ENCODE measurements around the gene IL12B.
"Not testable (repeated sequence)": the region's sequence is repeated elsewhere in the genome, so short reads cannot be mapped to it uniquely, and the experiment has no call there.

The IL12B gene

DNA sequence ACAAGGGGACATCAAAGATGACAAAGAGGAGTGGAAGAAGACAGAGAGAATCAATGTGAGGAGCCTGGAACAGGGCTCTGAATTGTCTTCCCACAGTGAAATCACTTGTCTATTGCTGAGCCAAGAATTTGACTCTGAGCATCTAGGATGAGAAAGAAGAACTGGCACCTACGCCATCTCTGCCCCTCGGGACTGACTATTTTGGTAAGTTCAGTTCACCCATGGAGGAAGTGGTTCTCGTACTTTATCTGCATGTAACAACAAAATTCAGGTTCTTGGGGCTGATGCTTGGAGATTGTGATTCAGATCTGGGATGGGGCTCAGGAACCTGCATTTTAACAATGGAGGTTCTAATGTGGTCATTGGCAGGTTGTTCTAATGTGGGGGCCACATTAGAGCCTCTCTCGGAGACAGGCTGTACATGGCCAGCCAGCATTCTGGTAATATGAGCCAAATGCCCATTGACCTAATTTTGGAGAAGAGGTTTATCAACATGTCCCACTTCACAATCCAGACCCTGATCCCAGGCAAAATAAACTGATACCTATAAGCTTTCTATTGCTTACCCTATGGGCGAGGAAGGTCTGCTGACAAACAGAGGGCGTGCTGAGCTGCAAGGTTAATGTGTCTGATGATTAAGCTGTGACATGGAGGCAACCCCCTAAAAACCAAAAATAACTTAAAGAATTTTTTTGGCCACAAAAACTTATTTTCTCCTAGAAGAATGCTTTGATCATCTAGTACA, 2.7 kb upstream of the IL12B start:
- DNase-seq, result no peak

DNA sequence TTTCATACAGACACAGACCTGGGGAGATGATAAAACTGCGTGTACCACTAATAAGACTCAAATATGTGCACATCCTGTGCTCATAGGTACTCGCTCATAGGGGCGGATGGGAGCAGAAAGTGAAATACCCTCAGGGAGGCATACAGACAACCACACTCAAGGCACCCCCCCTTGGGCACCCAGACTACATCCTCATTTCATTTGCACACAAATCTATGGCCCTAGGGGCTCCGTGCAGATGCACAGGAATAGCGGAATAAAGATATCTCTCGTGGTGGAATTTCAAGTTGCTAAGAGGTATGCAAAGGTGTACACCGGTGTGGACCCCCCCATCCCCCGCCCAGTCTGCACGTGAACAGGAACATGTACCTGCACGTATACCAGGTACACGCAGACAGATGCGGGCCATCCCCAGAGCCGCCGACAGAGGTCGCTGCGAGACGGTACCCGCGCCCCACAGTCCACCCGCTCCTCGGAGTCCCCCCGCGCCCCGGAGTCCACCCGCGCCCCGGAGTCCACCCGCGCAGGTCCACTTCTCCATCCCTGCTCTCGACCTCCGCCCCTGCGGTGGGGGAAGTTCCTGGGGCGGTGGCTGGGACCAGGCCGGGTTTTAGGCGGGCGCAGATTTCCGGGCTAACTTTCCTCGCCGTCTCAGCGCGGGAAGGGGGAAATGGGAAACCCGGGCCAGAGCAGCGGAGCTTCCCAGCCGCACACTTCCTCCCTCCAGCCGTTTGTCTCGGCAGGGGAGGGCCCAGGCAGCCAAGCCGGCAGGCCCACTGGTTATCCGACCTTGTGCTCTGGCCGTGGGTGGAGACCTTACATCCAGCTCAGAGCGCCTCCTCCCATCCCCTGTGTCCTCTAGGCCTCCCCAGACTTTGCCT, 1.0 kb upstream of the IL12B start:
- DNase-seq, result peak; percentile 76

GRCh38 chr5:159324986-159325385, 5.3 kb downstream of the IL12B start:
- DNase-seq, result no peak

DNA sequence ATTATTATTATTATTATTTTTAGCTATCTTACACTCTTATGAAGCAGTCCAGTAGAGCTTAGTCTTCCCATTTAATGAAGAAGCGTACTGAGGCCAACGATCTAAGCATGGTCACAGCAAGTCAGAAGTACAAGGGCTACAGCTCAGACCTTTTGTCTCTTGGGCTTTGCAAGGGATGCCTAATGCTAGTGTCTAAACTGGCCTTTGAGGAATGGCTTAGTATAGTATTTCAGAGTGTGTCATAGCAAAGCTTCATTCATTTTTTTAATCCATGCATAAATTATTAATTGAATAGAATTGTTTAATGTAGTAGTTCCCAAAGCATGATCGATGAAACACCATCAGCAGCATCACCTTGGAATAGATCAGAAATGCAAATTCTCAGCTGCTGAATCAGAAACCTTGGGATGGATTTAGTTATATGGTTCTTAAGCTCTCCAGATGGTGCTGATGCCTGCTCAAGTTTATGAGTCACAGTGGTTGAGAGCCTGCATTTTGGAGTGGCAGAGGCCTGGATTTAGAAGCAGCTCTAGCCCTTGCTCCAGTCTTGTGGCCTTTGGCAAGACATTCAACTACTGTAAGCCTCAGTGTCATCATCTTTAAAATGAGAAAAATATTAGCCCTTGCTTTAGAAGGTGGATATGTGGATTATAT, 6.1 kb downstream of the IL12B start:
- no peak for DNase-seq

DNA sequence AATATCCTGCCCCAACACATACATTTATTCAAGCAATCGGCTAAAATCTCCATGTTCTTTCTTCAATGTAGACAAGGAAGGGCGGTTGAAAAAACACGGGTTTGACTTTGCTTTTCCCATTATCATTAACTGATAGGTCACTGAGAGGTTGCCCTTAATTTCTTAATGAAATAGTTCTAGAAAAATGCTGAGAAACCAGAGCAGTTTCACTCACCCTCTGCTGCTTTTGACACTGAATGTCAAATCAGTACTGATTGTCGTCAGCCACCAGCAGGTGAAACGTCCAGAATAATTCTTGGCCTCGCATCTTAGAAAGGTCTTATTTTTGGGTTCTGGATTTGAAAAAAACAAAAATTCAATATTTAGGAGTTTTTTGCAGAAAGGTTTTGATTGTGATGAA, 8.1 kb downstream of the IL12B start:
- no peak for DNase-seq

DNA sequence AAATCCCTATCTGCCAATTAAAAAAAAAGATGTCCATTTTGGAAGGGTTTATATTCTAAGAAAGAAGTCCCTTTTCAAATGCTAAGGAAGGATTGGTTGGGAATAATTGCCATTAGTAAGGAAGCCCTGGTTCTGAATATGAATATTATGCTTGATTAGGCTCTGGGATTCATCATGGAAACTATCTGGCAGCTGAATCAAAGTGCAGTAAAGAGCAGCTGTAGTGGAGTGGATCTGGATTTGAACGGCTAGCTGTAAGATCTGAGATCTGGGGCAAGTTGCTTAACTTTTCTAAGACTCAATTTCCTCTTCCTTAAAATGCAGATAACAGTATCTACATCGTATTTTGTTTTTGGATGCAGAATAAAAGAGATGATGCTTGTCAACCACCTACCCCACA, 10.5 kb downstream of the IL12B start:
- DNase-seq, result no peak

- DNase-seq, result no peak
Measured at GRCh38 chr5:159319363-159319762, 10.9 kb downstream of the IL12B start.

DNA sequence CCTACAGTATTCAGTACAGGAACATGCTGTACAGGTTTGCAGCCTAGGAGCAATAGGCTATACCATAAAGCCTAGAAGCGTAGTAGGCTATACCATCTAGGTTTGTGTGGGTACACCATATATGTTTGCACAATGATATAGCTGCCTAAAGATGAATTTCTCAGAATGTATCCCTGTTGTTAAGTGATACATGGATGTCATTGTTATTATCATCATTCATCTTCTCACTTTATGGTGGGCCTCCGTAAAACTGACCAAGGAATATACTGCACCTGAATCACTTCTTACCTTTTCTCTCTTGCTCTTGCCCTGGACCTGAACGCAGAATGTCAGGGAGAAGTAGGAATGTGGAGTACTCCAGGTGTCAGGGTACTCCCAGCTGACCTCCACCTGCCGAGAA, 11.8 kb downstream of the IL12B start:
- DNase-seq, result no peak

GRCh38 chr5:159317849-159318248, 12.4 kb downstream of the IL12B start:
- DNase-seq, result no peak

GRCh38 chr5:159316519-159317383, 13.5 kb downstream of the IL12B start:
- DNase-seq, result no peak

DNA sequence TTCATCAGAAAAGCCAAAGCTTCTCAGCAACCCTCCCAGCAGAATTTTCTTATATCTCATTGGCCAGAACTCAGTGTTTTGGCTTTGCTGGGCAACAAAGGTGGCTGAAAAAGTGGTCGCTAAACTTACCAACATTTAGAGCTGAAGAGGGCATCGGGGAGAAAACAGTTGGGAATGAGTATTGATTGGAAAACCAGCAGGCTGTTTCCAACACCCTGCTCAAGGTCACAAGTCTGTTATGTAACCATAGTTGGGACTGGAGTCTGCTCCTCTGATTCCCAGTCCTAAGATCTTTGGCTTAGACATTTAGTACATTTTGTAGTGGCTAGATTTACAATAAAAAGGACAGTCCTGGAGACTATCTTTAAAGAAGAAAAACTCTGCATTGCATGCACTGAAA, 17.1 kb downstream of the IL12B start:
- DNase-seq, result no peak

DNA sequence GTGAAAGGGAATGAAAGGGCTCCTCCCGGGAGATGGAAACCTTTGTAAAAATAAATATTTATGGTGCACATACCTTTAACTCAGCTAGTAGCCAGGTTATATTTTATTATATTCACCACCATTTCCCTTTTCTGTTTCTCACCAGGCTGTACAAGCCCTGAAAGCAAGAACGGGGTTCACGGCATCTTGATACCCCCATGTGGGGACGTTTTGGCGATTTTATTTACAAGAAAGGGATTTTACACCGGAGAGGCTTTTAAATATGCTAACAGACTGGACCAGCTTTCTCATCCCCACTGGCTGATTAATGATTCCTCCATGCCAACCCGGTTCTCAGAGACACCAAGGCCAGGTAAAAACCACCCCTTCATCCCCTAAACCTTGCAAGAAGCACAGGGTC, 19.2 kb downstream of the IL12B start:
- DNase-seq, result no peak

GRCh38 chr5:159310511-159310910, 19.8 kb downstream of the IL12B start:
- DNase-seq, result peak; percentile 69

DNA sequence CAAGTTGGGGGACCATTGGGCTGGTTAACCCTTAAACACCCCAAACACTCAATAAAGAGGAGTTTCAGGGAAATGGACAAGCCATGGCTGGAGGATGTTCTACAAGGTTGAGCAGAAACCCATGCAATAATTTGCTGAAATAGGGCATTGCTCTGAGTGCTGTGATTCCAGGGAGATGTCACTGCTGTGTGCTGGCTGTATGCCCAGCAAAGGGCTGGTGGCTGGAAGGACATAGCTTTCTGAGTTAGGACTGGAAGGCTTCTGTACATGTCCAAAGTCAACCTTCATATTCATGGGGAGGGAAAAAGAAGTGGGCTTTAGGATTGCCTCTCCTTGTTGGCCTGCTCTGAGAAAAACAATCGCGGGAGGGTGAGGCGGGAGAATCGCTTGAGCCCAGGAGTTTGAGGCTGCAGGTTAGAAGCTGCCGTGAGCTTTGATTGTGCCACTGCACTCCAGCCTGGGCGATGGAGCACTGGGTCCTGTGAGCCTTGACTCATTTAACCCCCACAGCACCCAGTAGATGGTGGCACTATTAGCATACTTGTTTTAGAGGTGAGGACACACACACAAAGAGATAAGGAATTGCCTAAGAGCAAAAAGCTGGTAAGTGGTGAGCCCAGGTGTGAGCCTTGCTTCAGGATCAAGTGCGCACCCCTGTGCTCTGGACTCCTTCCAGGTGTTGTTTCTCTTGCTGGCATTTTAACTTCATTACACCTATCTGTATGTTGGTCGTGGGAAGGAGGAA, 20.4 kb downstream of the IL12B start:
- DNase-seq, result no peak

DNA sequence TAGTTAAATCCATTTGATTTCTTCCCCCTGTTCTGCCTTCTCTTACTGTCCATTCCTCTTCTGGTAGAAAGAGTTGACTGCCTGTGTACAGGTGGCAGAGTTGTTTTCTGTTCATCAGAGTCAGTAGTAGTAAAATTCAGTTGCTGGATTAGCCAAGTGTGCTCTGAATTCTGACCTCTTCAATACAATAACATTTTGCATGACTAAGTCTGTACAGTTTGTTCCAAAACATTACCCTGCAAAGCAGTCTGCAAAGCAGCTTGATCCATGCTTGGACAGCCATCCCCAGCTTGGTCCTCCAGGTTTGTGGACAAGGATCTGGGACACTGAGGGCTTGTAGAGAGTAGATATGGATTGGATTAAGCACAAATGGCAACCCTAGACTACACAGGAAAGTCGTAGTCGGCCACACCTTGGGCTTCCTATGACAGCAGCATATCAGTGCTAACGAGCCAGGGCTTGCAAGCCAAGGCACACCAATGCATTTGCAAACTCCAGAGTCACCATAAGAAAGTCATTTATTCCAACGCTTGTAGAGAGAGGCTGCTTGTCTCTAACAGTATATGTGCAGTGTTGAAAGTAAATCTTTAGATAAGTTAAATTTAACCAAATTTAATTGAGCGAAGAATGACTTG, 25.2 kb downstream of the IL12B start:
- DNase-seq, result no peak

GRCh38 chr5:159303286-159303685, 27.0 kb downstream of the IL12B start:
- no peak for DNase-seq

DNA sequence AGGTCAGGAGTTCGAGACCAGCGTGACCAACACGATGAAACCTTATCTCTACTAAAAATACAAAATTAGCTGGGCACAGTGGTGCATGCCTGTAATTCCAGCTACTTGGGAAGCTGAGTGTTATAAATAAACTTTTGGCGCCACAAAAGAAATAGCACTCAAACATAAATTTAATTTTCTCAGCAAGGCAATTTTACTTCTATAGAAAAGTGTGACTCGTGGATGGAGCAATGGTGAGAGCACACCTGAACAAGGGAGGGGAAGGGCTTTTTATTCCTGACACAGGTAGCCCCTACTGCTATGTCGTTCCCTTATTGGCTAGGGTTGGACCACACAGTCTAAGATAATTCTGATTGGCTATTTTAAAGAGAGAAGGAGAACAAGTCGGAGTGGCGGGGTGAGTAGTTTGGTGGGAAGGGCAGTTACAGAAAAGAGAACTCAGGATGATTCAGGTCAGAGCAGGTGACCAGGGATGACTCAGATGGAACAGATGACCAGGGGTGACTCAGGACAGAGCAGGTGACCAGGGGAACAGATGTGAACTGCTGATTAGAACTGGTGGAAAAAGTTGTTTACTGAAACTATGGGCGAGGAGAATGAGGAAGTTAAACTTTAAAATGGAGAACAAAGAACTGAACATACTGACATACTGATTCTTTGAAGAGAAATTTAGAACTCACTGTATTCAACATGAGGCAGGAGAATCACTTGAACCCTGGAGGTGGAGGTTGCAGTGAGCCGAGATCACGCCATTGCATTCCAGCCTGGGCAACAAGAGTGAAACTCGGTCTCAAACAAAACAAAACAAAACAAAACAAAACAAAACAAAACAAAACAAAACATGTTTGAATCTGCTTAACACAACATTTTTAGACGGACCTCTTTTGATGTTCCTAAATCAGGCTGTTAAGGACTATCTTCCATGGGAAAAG, 28.1 kb downstream of the IL12B start:
- DNase-seq, result not testable (repeated sequence)

DNA sequence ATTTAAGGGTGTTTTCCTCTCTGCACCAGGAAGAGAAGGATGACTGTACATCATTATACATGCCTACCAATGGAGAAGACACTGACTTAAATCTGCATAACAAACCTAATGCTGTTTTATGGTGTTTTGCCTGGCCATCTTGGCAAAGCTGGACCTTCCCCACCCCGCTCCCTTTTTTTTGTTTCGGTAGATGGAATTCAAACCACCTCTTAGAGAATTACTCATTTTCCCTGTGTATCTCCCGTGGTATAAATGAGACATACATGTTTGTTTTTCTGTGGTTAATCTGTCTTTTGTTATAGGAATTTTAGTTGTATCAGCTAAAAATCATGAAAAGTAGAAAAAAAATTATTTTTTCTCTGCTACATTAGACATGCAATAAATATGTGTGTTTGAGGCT, 28.8 kb downstream of the IL12B start:
- DNase-seq, result no peak

DNA sequence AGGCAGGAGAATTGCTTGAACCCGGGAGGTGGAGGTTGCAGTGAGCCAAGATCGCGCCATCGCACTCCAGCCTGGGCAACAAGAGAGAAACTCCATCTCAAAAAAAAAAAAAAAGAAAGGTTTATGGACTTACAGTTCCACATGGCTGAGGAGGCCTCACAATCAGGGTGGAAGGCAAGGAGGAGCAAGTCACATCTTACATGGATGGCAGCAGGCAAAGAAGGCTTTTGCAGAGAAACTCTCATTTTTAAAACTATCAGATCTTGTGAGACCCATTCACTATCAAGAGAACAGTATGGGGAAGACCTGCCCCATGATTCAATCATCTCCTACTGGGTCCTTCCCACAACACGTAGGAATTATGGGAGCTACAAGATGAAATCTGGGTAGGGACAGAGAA, 33.0 kb downstream of the IL12B start:
- not testable (repeated sequence) for DNase-seq

DNA sequence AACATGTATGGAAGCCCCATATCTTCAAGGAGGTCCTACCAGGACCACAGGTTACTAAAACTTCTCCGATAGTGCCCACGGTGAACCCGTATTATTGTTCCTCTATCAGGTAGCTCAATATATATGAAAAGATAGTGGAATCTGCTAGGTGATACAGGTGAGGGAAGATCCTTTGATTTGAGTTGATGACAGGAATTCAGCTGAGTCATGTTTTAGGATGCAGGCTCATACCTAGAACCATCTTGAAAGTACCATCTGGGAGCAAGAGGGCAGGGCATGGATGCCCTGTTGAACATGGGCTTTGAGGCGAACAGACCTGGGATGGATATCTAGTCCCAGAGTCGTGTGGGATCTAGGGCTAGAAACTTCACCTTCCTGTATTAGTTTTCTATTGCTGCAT, 35.4 kb downstream of the IL12B start:
- DNase-seq, result no peak

Data from retina (tissue), 1 donor.